NOMO-1 treated with dmso at 0.1 percent for 144 hours (cell line): Measurements from ENCODE around the gene RGS9.
A peak's percentile ranks its signal among the peaks of the same experiment; 100 is the strongest.
"Not testable (repeated sequence)": the region's sequence is repeated elsewhere in the genome, so short reads cannot be mapped to it uniquely, and the experiment has no call there.

Experiments used
- DNase-seq: peaks from one replicate; lab custom pipeline; 2025; ENCODE audit not compliant: unreplicated experiment; lab: John Stamatoyannopoulos, UW

The RGS9 gene

GRCh38 chr17:65137021-65137939 is at the start of gene RGS9:
RGS9 (plus strand) TSS chr17:65137370; CDS start chr17:65137541, 171 bp downstream.
- DNase-seq: peak; percentile 20

- no peak for DNase-seq
Observed at GRCh38 chr17:65088621-65089360, 48.4 kb upstream of the RGS9 start.

DNA sequence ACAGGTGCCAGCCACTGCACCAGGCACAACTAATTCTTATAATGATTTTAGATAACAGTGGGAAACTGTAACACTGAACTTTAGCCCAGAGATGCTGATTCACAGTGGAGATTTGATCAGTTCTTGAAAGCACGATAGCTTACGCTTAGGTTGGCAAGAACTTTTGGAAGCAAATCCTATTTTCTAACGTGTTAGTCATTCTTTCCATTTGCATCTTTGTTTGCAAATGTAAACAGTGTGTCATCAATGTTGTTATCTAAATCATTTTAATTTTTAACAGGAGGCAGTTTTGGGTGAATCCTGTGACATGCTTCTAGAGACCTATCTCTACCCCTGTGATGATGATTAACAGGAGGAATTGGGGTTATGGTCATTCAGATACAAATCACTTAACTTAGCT is 44.9 kb upstream of the RGS9 start:
- no peak for DNase-seq

- not testable (repeated sequence) for DNase-seq
Observed at GRCh38 chr17:65092721-65093356, 44.3 kb upstream of the RGS9 start.

- DNase-seq: no peak
Observed at GRCh38 chr17:65093930-65094329, 43.2 kb upstream of the RGS9 start.

GRCh38 chr17:65095465-65095864 is 41.7 kb upstream of the RGS9 start:
- DNase-seq: no peak

- DNase-seq: not testable (repeated sequence)
Observed at GRCh38 chr17:65096382-65096781, 40.8 kb upstream of the RGS9 start.

- no peak for DNase-seq
Observed at GRCh38 chr17:65097110-65097509, 40.1 kb upstream of the RGS9 start.

DNA sequence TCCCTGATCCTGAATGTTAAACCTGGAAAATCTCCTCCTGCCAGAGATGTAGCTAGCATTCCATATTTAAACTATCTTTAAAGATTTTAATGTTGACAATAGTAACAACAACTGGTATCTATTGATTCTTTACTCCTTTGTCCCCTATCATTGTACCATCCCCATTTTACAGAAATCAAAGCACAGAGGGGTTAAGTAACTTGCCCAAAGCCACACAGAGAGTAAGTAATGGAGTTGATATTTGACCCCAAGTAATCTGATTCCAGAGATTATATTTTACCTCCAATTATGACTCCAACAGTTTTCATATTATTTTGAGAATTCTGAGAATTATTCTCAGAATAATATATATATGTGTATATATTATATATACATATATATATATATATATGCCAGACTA is 37.7 kb upstream of the RGS9 start:
- DNase-seq: no peak

DNA sequence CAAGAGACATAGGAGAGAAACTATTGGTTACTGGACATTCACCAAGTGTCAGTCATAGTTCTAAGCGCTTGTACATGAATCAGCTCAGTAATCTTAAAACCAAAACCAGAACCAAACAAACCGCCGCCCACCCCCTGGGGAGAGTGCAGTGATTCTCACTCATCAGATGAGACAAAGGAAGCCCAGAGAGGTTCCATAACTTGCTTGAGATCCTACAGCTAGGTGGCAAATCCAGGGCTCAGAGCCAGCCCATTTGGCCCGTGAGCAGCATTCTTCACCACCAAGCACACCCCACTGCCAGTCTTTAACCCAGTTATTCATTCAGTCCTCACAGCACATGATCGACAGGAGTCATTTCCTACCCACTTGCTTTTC is 37.2 kb upstream of the RGS9 start:
- DNase-seq: no peak

GRCh38 chr17:65100316-65101140 is 36.6 kb upstream of the RGS9 start:
- DNase-seq: peak; percentile 86

DNA sequence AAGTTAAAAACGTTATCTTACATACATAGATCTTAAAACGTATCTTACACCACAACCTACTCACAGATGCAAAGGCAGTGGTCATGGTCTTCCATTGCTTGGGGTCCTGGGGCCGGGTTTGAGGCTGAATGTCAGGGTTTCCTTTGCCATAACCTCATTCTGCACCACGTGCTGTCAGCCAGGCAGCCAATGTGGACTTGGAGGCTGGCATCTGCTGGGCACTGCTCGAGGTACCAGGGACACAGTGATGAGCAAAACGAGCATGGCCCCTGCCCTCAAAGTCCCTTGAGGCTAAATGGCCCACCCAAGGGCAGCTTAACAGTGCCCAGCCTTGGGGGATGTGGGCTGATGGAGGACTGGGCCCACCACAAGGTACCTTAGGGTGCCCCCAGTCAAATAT is 35.8 kb upstream of the RGS9 start:
- no peak for DNase-seq

- no peak for DNase-seq
Observed at GRCh38 chr17:65102235-65102634, 34.9 kb upstream of the RGS9 start.

DNA sequence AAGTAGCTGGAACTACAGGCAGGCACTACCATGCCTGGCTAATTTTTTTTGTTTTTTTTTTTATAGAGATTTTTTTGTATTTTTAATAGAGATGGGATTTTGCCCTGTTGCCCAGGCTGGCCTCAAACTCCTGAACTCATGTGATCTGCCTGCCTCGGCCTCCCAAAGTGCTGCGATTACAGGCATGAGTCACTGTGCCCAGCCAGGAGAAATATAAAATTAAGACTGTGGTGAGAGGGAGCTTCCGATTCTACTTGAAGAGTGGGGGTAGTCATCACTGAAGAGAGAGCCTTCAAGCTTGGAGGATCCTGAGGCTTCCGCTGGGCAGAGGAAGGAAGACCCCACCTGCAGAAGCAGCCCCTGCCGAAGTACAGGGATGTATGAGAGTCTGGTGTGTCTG is 34.4 kb upstream of the RGS9 start:
- DNase-seq: peak; percentile 10

DNA sequence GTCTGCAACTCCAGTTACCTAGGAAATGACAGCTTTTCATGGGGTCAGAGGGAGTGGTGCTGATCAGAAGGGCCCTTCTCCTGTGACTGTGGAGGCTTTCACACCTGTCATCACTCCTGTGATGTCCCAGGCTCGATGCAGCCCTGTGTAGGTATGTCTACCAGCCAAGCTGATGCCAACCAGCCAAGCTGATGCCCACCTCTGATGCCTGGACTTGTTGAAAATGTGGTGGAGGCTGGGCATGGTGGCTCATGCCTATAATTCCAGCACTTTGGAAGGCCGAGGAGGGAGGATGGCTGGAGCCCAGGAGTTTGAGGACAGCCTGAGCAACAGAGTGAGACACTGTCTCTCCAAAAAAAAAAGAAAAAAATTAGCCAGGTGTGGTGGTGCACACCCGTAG is 33.7 kb upstream of the RGS9 start:
- DNase-seq: no peak

DNA sequence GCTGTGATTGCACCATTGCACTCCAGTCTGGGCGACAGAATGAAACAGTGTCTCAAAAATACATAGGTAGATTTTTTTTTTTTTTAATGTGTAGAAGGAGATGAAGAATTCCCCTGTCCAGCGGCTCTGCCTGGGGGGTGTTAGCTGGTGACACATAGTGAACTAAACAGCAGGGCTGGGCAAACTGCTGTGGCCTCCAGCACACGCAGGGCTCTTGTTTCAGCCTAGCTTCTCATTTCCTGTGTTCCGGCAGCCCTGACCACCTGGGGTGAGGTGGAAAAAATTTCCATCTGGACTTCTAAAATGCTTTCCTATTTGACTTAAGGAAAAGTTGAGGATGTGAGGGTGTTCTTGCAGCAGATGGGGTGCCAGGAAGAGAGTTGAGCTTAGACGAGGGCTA is 33.3 kb upstream of the RGS9 start:
- no peak for DNase-seq

- no peak for DNase-seq
Observed at GRCh38 chr17:65104541-65104940, 32.6 kb upstream of the RGS9 start.

DNA sequence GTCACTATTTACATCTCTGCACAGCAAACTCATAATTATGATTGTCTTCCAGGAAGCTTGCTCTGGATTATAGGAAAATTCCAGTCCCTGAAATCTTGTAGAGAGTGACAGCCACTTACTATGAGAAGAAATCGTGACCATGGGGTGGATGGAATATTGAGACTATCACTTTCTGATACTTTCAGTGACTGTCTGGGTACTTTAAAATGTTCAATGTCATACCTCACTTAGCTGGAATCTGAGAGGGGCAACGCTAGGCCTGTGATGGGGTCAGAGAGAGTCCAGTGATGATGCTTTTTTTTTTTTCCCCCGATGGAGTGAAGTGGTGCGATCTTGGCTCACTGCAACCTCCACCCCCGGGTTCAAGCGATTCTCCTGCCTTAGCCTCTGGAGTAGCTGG is 32.2 kb upstream of the RGS9 start:
- no peak for DNase-seq

DNA sequence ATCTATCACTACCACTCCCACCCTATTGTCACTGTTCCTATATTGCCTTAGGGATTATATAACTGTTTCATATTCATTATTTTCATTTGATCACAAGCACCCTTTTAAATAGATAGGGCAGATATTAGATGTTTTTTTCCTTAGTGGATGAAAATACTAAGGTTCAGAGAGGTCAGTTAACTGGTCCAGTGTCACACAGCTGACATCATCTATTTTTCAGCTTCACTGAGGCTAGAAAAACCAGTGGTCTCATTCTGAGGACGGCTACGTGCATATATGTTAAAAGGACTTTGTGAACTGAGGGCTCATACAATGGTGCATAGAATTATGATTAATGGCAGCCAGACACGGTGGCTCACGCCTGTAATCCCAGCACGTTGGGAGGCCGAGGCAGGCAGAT is 29.0 kb upstream of the RGS9 start:
- no peak for DNase-seq

DNA sequence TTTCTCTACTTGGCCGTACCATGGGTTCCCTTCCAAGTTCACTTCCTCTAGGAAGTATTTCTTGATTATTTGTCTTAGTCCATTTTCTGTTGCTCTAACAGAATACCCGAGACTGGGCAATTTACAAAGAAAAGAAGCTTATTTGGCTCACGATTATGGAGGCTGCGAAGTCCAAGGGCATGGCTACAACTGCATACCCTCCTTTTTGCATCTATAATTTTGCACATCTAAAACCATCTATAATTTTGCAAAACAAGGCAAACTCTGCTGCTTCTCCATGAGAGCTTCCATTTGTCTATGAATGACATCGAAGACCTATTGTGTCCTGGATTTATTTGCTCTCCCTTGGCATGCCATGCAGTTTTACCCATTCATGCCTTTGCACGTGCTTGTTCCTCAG is 27.6 kb upstream of the RGS9 start:
- DNase-seq: no peak
